ENCODE data around the gene NUTM2A. TPM values are rescaled to one million over a fixed set of nuclear protein-coding genes. Genes with fewer than 3 reads are reported as not detected.
"Not testable (repeated sequence)": the region's sequence is repeated elsewhere in the genome, so short reads cannot be mapped to it uniquely, and the experiment has no call there.

Gene NUTM2A
- total RNA-seq = 0.11 TPM

GRCh38 chr10:87225148-87225547 is at the start of gene NUTM2A:
Gene NUTM2A, plus strand, starts transcription at chr10:87225448. Its CDS starts 383 bp downstream, at chr10:87225831.
- H3K27ac ChIP-seq; H3K27me3 ChIP-seq; H3K4me3 ChIP-seq; intact Hi-C loops (cut with DNase I); H3K4me1 ChIP-seq; DNase-seq (ENCODE audit: low spot score in 2 of 2); H3K9me3 ChIP-seq; H3K36me3 ChIP-seq: not testable (repeated sequence)

GRCh38 chr10:87177587-87177986 is 47.7 kb upstream of the NUTM2A start:
- intact Hi-C loops (cut with DNase I); H3K27ac ChIP-seq; H3K4me1 ChIP-seq; DNase-seq (ENCODE audit: low spot score in 2 of 2); H3K36me3 ChIP-seq; H3K27me3 ChIP-seq; H3K4me3 ChIP-seq; H3K9me3 ChIP-seq: not testable (repeated sequence)

GRCh38 chr10:87184421-87184820 is 40.8 kb upstream of the NUTM2A start:
- H3K36me3 ChIP-seq = peaks cover 3 to 16% of the 10 kb centered on the region in 2 donors
- H3K9me3 ChIP-seq; DNase-seq (ENCODE audit: low spot score in 2 of 2); H3K4me3 ChIP-seq; H3K4me1 ChIP-seq; H3K27ac ChIP-seq; H3K27me3 ChIP-seq; intact Hi-C loops (cut with DNase I): not testable (repeated sequence)

- H3K36me3 ChIP-seq = peaks cover 3 to 16% of the 10 kb centered on the region in 2 donors
- H3K4me3 ChIP-seq; intact Hi-C loops (cut with DNase I); H3K9me3 ChIP-seq; H3K4me1 ChIP-seq; H3K27me3 ChIP-seq; DNase-seq (ENCODE audit: low spot score in 2 of 2); H3K27ac ChIP-seq: not testable (repeated sequence)
Measured at GRCh38 chr10:87186016-87186415, 39.2 kb upstream of the NUTM2A start.

- H3K4me1 ChIP-seq; DNase-seq (ENCODE audit: low spot score in 2 of 2); H3K27ac ChIP-seq; H3K9me3 ChIP-seq; H3K4me3 ChIP-seq; intact Hi-C loops (cut with DNase I); H3K27me3 ChIP-seq: not testable (repeated sequence)
- peaks cover 3 to 13% of the 10 kb centered on the region in 2 donors for H3K36me3 ChIP-seq
Measured at GRCh38 chr10:87187573-87187972, 37.7 kb upstream of the NUTM2A start.

- H3K4me3 ChIP-seq; H3K9me3 ChIP-seq; H3K27ac ChIP-seq; H3K4me1 ChIP-seq; DNase-seq (ENCODE audit: low spot score in 2 of 2); H3K27me3 ChIP-seq; intact Hi-C loops (cut with DNase I): not testable (repeated sequence)
- H3K36me3 ChIP-seq = peaks cover 3 to 13% of the 10 kb centered on the region in 2 donors
Measured at GRCh38 chr10:87191841-87192240, 33.4 kb upstream of the NUTM2A start.

- intact Hi-C loops (cut with DNase I) = loop anchor here (10.0 kb wide), 1 partner anchor 806 kb away; no protein-coding TSS in a partner anchor
- H3K27me3 ChIP-seq, H3K27ac ChIP-seq, H3K36me3 ChIP-seq, H3K9me3 ChIP-seq, H3K4me1 ChIP-seq: not testable (repeated sequence)
- H3K4me3 ChIP-seq = peak overlapping the region; percentile 9 to 52
- peak in 1 of 2 donors; percentile 73 for DNase-seq (ENCODE audit: low spot score in 2 of 2)
Measured at GRCh38 chr10:87200924-87201323, 24.3 kb upstream of the NUTM2A start.

GRCh38 chr10:87204801-87205200 is 20.4 kb upstream of the NUTM2A start:
- H3K4me1 ChIP-seq; DNase-seq (ENCODE audit: low spot score in 2 of 2); H3K27ac ChIP-seq; H3K27me3 ChIP-seq; H3K9me3 ChIP-seq; H3K36me3 ChIP-seq; H3K4me3 ChIP-seq: not testable (repeated sequence)
- intact Hi-C loops (cut with DNase I) = loop anchor here (10.0 kb wide), 1 partner anchor 810 kb away; no protein-coding TSS in a partner anchor

GRCh38 chr10:87206922-87207321 is 18.3 kb upstream of the NUTM2A start:
- peak overlapping the region; percentile 20 to 56 for H3K27ac ChIP-seq
- not testable (repeated sequence) for H3K9me3 ChIP-seq; H3K36me3 ChIP-seq; H3K4me1 ChIP-seq; DNase-seq (ENCODE audit: low spot score in 2 of 2); H3K27me3 ChIP-seq
- H3K4me3 ChIP-seq = peak overlapping the region in 1 of 2 donors; percentile 15
- intact Hi-C loops (cut with DNase I) = loop anchor here (10.0 kb wide), 1 partner anchor 812 kb away; no protein-coding TSS in a partner anchor

- H3K27ac ChIP-seq; H3K36me3 ChIP-seq; H3K9me3 ChIP-seq; H3K27me3 ChIP-seq; H3K4me3 ChIP-seq; intact Hi-C loops (cut with DNase I); DNase-seq (ENCODE audit: low spot score in 2 of 2); H3K4me1 ChIP-seq: not testable (repeated sequence)
Measured at GRCh38 chr10:87210309-87210708, 14.9 kb upstream of the NUTM2A start.

- H3K36me3 ChIP-seq; H3K27me3 ChIP-seq; intact Hi-C loops (cut with DNase I); H3K9me3 ChIP-seq; DNase-seq (ENCODE audit: low spot score in 2 of 2); H3K4me3 ChIP-seq; H3K27ac ChIP-seq; H3K4me1 ChIP-seq: not testable (repeated sequence)
Measured at GRCh38 chr10:87211848-87212247, 13.4 kb upstream of the NUTM2A start.

- DNase-seq (ENCODE audit: low spot score in 2 of 2); H3K4me3 ChIP-seq; intact Hi-C loops (cut with DNase I); H3K36me3 ChIP-seq; H3K27me3 ChIP-seq; H3K9me3 ChIP-seq; H3K27ac ChIP-seq; H3K4me1 ChIP-seq: not testable (repeated sequence)
Measured at GRCh38 chr10:87213150-87213765, 12.0 kb upstream of the NUTM2A start.

GRCh38 chr10:87213806-87214205 is 11.4 kb upstream of the NUTM2A start:
- H3K27me3 ChIP-seq; H3K9me3 ChIP-seq; H3K36me3 ChIP-seq; H3K4me3 ChIP-seq; H3K4me1 ChIP-seq; intact Hi-C loops (cut with DNase I); H3K27ac ChIP-seq; DNase-seq (ENCODE audit: low spot score in 2 of 2): not testable (repeated sequence)

GRCh38 chr10:87216120-87216519 is 9.1 kb upstream of the NUTM2A start:
- H3K4me1 ChIP-seq; H3K27ac ChIP-seq; intact Hi-C loops (cut with DNase I); H3K27me3 ChIP-seq; DNase-seq (ENCODE audit: low spot score in 2 of 2); H3K9me3 ChIP-seq; H3K4me3 ChIP-seq; H3K36me3 ChIP-seq: not testable (repeated sequence)

- H3K36me3 ChIP-seq; H3K27me3 ChIP-seq; intact Hi-C loops (cut with DNase I); H3K4me1 ChIP-seq; DNase-seq (ENCODE audit: low spot score in 2 of 2); H3K4me3 ChIP-seq; H3K27ac ChIP-seq; H3K9me3 ChIP-seq: not testable (repeated sequence)
Measured at GRCh38 chr10:87219370-87219769, 5.9 kb upstream of the NUTM2A start.

Data from ascending aorta (tissue), 2 donors.